Gastrocnemius medialis (tissue), 4 donors: ENCODE measurements around the gene RELT. TPM values are rescaled to one million over a fixed set of nuclear protein-coding genes. Genes with fewer than 3 reads are reported as not detected.

Experiments
- ATAC-seq, 2 donors: fragments of 150-250 bp; one replicate each; pipeline ENCODE4 v1.9.1; 2016
- DNase-seq, 2 donors: peaks; one replicate each; pipeline ENCODE4 v3.0.0-alpha.2; 2019
- H3K27ac ChIP-seq, 4 donors: fragments of 200-600 bp; sonication (generic); 1 replicate in 1 of 4; 2 replicates in 3 of 4; pipeline ENCODE4 v1.5.1; 2016 to 2018; ENCODE audit warnings: mild to moderate bottlenecking in 2 of 4, moderate library complexity in 1 of 4
- H3K27me3 ChIP-seq, 3 donors: fragments of 200-600 bp; sonication (generic) in 2 of 3; 1 replicate in 1 of 3; 2 replicates in 2 of 3; pipeline versions ENCODE4 v1.5.1 to v1.6.0; 2016 to 2019; ENCODE audit warnings: mild to moderate bottlenecking in 1 of 3, moderate library complexity in 1 of 3
- H3K36me3 ChIP-seq, 2 donors: fragments of 200-600 bp; sonication (generic) in 1 of 2; one replicate each; pipeline ENCODE4 v1.5.1; 2017 to 2018
- H3K4me1 ChIP-seq, 2 donors: fragments of 200-600 bp; sonication (generic) in 1 of 2; one replicate each; pipeline ENCODE4 v1.5.1; 2016 to 2017; ENCODE audit warnings: mild to moderate bottlenecking in 2 of 2
- H3K4me3 ChIP-seq, 4 donors: fragments of 200-600 bp; sonication (generic) in 3 of 4; 1 replicate in 1 of 4; 2 replicates in 3 of 4; pipeline ENCODE4 v1.5.1; 2016 to 2019; ENCODE audit warnings: mild to moderate bottlenecking in 2 of 4
- H3K9me3 ChIP-seq, 3 donors: fragments of 200-600 bp; sonication (generic) in 2 of 3; 1 replicate in 1 of 3; 2 replicates in 2 of 3; pipeline ENCODE4 v1.5.1; 2016 to 2019
- POLR2A ChIP-seq, 2 donors: fragments of 450-650 bp; IDR thresholded peaks; one replicate each; pipeline ENCODE4 v1.6.1; 2017; ENCODE audit warnings: antibody characterized with exemption in 2 of 2, mild to moderate bottlenecking in 2 of 2, moderate library complexity in 2 of 2
- in situ Hi-C, 4 donors: fragments of 200-750 bp; cut with MboI; loops; one replicate each; pipeline versions ENCODE4 v1.15.0 to v1.8.0; 2017; ENCODE audit warnings: low sequenced_read_pairs in 4 of 4
- intact Hi-C: fragments of 100-400 bp; cut with DNase I; formaldehyde crosslinking; loops from one replicate; pipeline ENCODE4 v1.15.1; 2023; ENCODE audit warnings: low total_unique reads
- total RNA-seq, 4 donors: library from RNA; depleted of rRNA; stranded (reverse); fragments of >200 nt; gene quantifications; one replicate each; pipeline versions ENCODE4 v1.1.0 to v1.2.3, GENCODE V29; 2016
- TF ChIP-seq, protein P1 (sequence below), 5 experiments: fragments of 450-650 bp in 3 of 5; fragments of 200-600 bp in 2 of 5; sonication (generic) in 2 of 5; IDR thresholded peaks in 4 of 5; conservative IDR thresholded peaks in 1 of 5; 1 replicate in 4 of 5; 2 replicates in 1 of 5; pipeline ENCODE4 v1.5.1; 2016 to 2019; ENCODE audit warnings: antibody characterized with exemption in 5 of 5, mild to moderate bottlenecking in 3 of 5, moderate library complexity in 3 of 5

The RELT gene
- total RNA-seq, 4 donors from 2014 or later: 18.5 to 63.5 (median 36.7) TPM

DNA sequence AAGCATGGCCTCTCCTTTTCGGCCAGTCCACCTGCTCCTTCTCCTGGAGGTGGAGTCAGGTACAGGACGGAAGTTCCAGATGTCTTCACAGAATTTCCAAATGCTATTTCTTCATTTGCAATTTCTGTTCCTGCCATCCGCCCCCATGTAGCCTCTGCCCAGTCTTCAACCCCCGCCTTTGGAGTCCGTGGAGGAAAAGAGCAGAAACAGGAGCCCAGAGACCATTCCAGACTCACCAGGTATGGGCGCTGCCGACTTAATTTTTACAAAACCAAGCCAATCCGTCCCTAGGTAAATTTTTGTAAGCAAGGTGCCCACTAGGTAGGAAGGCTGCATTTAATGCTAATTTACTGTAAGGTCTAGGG, 28.9 kb downstream of the RELT start:
- H3K9me3 ChIP-seq: no peaks in the 10 kb centered on the region
- H3K27me3 ChIP-seq: no peaks in the 10 kb centered on the region
- no peak for DNase-seq
- no peak overlapping the region for H3K27ac ChIP-seq
- no peak for ATAC-seq
- H3K4me1 ChIP-seq: peaks cover 4 to 9% of the 10 kb centered on the region in 2 donors
- in situ Hi-C loops (loop anchor here (5.0 to 10.0 kb wide), 2 partner anchors 250 to 257 kb away; no protein-coding TSS in a partner anchor), intact Hi-C loops (no loop called here)
- H3K4me3 ChIP-seq: no peak overlapping the region
- TF ChIP-seq POLR2A (IDR thresholded peaks at IDR 0.05): no peak
- TF ChIP-seq, protein P1, sequence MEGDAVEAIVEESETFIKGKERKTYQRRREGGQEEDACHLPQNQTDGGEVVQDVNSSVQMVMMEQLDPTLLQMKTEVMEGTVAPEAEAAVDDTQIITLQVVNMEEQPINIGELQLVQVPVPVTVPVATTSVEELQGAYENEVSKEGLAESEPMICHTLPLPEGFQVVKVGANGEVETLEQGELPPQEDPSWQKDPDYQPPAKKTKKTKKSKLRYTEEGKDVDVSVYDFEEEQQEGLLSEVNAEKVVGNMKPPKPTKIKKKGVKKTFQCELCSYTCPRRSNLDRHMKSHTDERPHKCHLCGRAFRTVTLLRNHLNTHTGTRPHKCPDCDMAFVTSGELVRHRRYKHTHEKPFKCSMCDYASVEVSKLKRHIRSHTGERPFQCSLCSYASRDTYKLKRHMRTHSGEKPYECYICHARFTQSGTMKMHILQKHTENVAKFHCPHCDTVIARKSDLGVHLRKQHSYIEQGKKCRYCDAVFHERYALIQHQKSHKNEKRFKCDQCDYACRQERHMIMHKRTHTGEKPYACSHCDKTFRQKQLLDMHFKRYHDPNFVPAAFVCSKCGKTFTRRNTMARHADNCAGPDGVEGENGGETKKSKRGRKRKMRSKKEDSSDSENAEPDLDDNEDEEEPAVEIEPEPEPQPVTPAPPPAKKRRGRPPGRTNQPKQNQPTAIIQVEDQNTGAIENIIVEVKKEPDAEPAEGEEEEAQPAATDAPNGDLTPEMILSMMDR (IDR thresholded peaks at IDR 0.05 in 4 of 5, conservative IDR thresholded peaks at IDR 0.05 in 1 of 5): no peak
- peaks cover 0 to 13% of the 10 kb centered on the region in 2 donors for H3K36me3 ChIP-seq

- in situ Hi-C loops (loop anchor here (5.0 to 10.0 kb wide), 2 partner anchors 249 to 256 kb away; no protein-coding TSS in a partner anchor), intact Hi-C loops (no loop called here)
- ATAC-seq (no peak), DNase-seq (no peak)
- Histone ChIP-seq H3K27me3 (no peaks in the 10 kb centered on the region), H3K9me3 (no peaks in the 10 kb centered on the region), H3K4me1 (peaks cover 4 to 9% of the 10 kb centered on the region in 2 donors), H3K36me3 (peaks cover 0 to 13% of the 10 kb centered on the region in 2 donors), H3K27ac (no peak overlapping the region), H3K4me3 (no peak overlapping the region)
- TF ChIP-seq, protein P1 (IDR thresholded peaks at IDR 0.05 in 4 of 5, conservative IDR thresholded peaks at IDR 0.05 in 1 of 5): no peak
- TF ChIP-seq POLR2A (IDR thresholded peaks at IDR 0.05): no peak
Observed at GRCh38 chr11:73406131-73406530, 29.9 kb downstream of the RELT start.

DNA sequence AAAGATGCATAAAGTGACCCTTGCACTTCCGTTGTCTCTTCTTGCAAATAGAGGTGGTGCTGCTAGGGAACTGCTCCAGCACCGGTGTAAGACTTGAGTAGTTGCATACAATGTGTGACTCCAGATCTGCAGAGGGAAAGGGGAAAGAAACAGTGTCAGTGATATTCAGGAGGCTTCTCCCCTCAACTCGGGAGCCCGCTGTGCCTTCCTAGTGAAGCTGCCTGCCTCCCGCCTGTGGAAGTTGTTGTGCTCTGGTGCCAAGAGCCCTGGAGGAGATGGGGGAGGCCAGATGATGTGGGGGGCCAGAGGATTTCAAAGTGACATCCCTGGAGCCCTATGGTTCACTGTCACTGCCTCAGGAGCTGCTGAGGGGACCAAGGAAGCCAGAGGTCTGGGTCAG, 30.4 kb downstream of the RELT start:
- Histone ChIP-seq H3K4me1 (peaks cover 4 to 9% of the 10 kb centered on the region in 2 donors), H3K27ac (no peak overlapping the region), H3K4me3 (no peak overlapping the region), H3K9me3 (no peaks in the 10 kb centered on the region), H3K27me3 (no peaks in the 10 kb centered on the region), H3K36me3 (peaks cover 0 to 13% of the 10 kb centered on the region in 2 donors)
- ATAC-seq (no peak), DNase-seq (no peak)
- TF ChIP-seq, protein P1 (IDR thresholded peaks at IDR 0.05 in 4 of 5, conservative IDR thresholded peaks at IDR 0.05 in 1 of 5): no peak
- TF ChIP-seq POLR2A (IDR thresholded peaks at IDR 0.05): no peak
- in situ Hi-C loops: loop anchor here (5.0 to 10.0 kb wide), 2 partner anchors 248 to 256 kb away; no protein-coding TSS in a partner anchor
- intact Hi-C loops: no loop called here

DNA sequence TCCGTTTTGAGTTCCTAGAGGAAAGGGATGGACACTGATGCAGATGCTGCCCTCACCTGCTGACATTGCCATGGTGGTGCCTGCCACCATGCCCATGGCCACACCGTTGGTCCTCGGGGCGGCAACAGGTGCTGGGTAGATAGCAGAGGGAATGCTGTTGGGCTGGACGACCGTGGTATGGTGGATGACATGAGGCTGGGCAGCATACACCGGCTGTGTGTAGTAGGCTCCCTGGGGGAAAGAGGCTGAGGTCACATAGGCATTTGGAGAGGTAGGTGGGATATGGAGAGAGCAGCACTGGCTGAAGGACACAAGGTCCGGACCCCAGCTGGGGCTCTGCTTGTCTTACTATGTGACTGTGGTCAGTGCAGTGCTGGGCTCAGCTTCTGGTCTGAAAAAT, 33.2 kb downstream of the RELT start:
- no peak overlapping the region for H3K27ac ChIP-seq
- TF ChIP-seq POLR2A (IDR thresholded peaks at IDR 0.05): no peak
- TF ChIP-seq, protein P1 (IDR thresholded peaks at IDR 0.05 in 4 of 5, conservative IDR thresholded peaks at IDR 0.05 in 1 of 5): no peak
- H3K36me3 ChIP-seq: peaks cover 0 to 13% of the 10 kb centered on the region in 2 donors
- H3K9me3 ChIP-seq: no peaks in the 10 kb centered on the region
- ATAC-seq (no peak), DNase-seq (no peak)
- intact Hi-C loops (no loop called here), in situ Hi-C loops (loop anchor here (5.0 to 10.0 kb wide), 2 partner anchors 245 to 253 kb away; no protein-coding TSS in a partner anchor)
- no peaks in the 10 kb centered on the region for H3K27me3 ChIP-seq
- no peak overlapping the region for H3K4me3 ChIP-seq
- H3K4me1 ChIP-seq: peaks cover 6 to 13% of the 10 kb centered on the region in 2 donors

DNA sequence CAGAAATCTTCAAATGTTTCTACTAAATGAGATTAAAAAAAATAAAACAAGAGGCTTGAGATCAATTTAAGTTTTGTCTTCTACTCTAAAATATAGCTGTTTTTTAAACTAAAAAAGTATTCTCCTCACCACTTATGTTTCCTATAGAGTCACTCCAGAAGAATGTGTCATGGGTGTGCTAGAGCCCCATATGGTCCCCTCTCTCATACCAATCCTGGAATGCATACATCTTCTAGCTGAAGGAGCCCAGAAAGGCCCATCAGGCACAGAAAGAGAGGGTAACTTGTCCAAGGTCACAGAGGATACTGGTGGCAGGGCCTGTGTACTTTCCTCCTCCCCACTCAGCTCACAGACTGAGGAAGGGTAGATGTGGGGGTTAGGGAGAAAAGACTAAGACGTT, 34.4 kb downstream of the RELT start:
- Histone ChIP-seq H3K36me3 (peaks cover 0 to 13% of the 10 kb centered on the region in 2 donors), H3K4me1 (peaks cover 16 to 25% of the 10 kb centered on the region in 2 donors), H3K4me3 (no peak overlapping the region), H3K9me3 (no peaks in the 10 kb centered on the region), H3K27ac (no peak overlapping the region), H3K27me3 (no peaks in the 10 kb centered on the region)
- DNase-seq (no peak), ATAC-seq (no peak)
- intact Hi-C loops: no loop called here
- TF ChIP-seq, protein P1 (IDR thresholded peaks at IDR 0.05 in 4 of 5, conservative IDR thresholded peaks at IDR 0.05 in 1 of 5): no peak
- no peak for TF ChIP-seq POLR2A (IDR thresholded peaks at IDR 0.05)
- in situ Hi-C loops: no loop called here
